HepG2 (cell line): Measurements from ENCODE around the gene TM6SF1. TPM values are rescaled to one million over a fixed set of nuclear protein-coding genes. Genes with fewer than 3 reads are reported as not detected.

Experiments
- ATF5 ChIP-seq: sonication (generic); formaldehyde crosslinking; IDR thresholded peaks from 2 replicates; pipeline ENCODE4 v1.4.0; 2020; ENCODE audit warnings: mild to moderate bottlenecking, low read depth, missing genetic modification reagents
- EEA1 ChIP-seq: sonication (generic); formaldehyde crosslinking; IDR thresholded peaks from 2 replicates; pipeline ENCODE4 v1.5.1; 2020; ENCODE audit warnings: mild to moderate bottlenecking, missing genetic modification reagents, borderline replicate concordance
- EED ChIP-seq: sonication (generic); formaldehyde crosslinking; IDR thresholded peaks from 2 replicates; pipeline ENCODE4 v1.5.0; 2020; ENCODE audit warnings: mild to moderate bottlenecking, missing genetic modification reagents
- HDAC1 ChIP-seq: sonication (generic); formaldehyde crosslinking; IDR thresholded peaks from 2 replicates; pipeline ENCODE4 v1.5.1; 2020; ENCODE audit warnings: mild to moderate bottlenecking, missing genetic modification reagents
- HDAC2 ChIP-seq: sonication (generic); formaldehyde crosslinking; IDR thresholded peaks from 2 replicates; pipeline ENCODE4 v1.4.0; 2020; ENCODE audit warnings: missing genetic modification reagents
- HMG20B ChIP-seq: conservative IDR thresholded peaks from 2 replicates; pipeline ENCODE4 v1.6.1; 2016; ENCODE audit warnings: missing genetic modification reagents, missing compliant biosample characterization
- PHF21A ChIP-seq: sonication (generic); formaldehyde crosslinking; IDR thresholded peaks from 2 replicates; pipeline ENCODE4 v1.5.0; 2020; ENCODE audit warnings: mild to moderate bottlenecking, missing genetic modification reagents
- POGZ ChIP-seq: sonication (generic); formaldehyde crosslinking; IDR thresholded peaks from 2 replicates; pipeline ENCODE4 v1.4.0; 2020; ENCODE audit warnings: mild to moderate bottlenecking, missing genetic modification reagents
- RBAK ChIP-seq: sonication (generic); formaldehyde crosslinking; IDR thresholded peaks from 2 replicates; pipeline ENCODE4 v1.5.1; 2020; ENCODE audit warnings: mild to moderate bottlenecking, missing genetic modification reagents
- RFX3 ChIP-seq: IDR thresholded peaks from 2 replicates; pipeline ENCODE4 v1.6.1; 2016; ENCODE audit warnings: missing biosample characterization, missing genetic modification reagents
- SALL2 ChIP-seq: sonication (generic); formaldehyde crosslinking; IDR thresholded peaks from 2 replicates; pipeline ENCODE4 v1.8.1; 2023; ENCODE audit warnings: mild to moderate bottlenecking, missing genetic modification reagents, inconsistent platforms
- WIZ ChIP-seq: sonication (generic); formaldehyde crosslinking; IDR thresholded peaks from 2 replicates; pipeline ENCODE4 v1.5.1; 2020; ENCODE audit warnings: mild to moderate bottlenecking, missing genetic modification reagents
- ZBTB1 ChIP-seq: sonication (generic); formaldehyde crosslinking; IDR thresholded peaks from 2 replicates; pipeline ENCODE4 v1.4.0; 2020; ENCODE audit warnings: missing genetic modification reagents, borderline replicate concordance
- ZNF292 ChIP-seq: sonication (generic); formaldehyde crosslinking; IDR thresholded peaks from 2 replicates; pipeline ENCODE4 v1.8.1; 2022; ENCODE audit warnings: mild to moderate bottlenecking, low read depth, missing genetic modification reagents, borderline replicate concordance
- ZNF512 ChIP-seq: sonication (generic); formaldehyde crosslinking; IDR thresholded peaks from 2 replicates; pipeline ENCODE4 v1.4.0; 2020; ENCODE audit warnings: mild to moderate bottlenecking, missing genetic modification reagents
- ZNF572 ChIP-seq: sonication (generic); formaldehyde crosslinking; IDR thresholded peaks from 2 replicates; pipeline ENCODE4 v1.5.1; 2020; ENCODE audit warnings: mild to moderate bottlenecking, missing genetic modification reagents
- polyA plus RNA-seq, 8 experiments: library from polyadenylated mRNA; depleted of rRNA in 3 of 8; stranded (reverse) in 7 of 8; unstranded in 1 of 8; fragments of >200 nt; fragmentation: Illumina TruSeq in 4 of 8; extraction: Trizol in 4 of 8; gene quantifications; 2 replicates each; pipeline versions ENCODE4 v1.2.1 to v1.2.3, GENCODE V29; 2011 to 2016; ENCODE audit warnings: low read depth in 4 of 8, missing spikeins in 1 of 8, mixed read lengths in 1 of 8; ENCODE audit not compliant: insufficient read depth in 1 of 8
- total RNA-seq, 5 experiments: library from RNA; depleted of rRNA; stranded (reverse); fragments of >200 nt; fragmentation: Illumina TruSeq; extraction: Trizol; gene quantifications; 2 replicates each; pipeline ENCODE4 v1.2.3, GENCODE V29; 2016; ENCODE audit warnings: low read depth in 1 of 5
- TF ChIP-seq, protein P1 (sequence below): sonication (generic); formaldehyde crosslinking; IDR thresholded peaks from 2 replicates; pipeline ENCODE4; 2020; ENCODE audit warnings: missing genetic modification reagents, mild to moderate bottlenecking, borderline replicate concordance
- TF ChIP-seq, protein P2 (sequence below): IDR thresholded peaks from 2 replicates; pipeline ENCODE4 v1.6.1; 2012; ENCODE audit warnings: low read length, improper control_type of control experiment
- TF ChIP-seq, protein P3 (sequence below): IDR thresholded peaks from 2 replicates; pipeline ENCODE4 v1.6.1; 2016; ENCODE audit warnings: mild to moderate bottlenecking

The TM6SF1 gene
- total and polyA plus RNA-seq, 2 of the 13 experiments (the other 11 are each of a cell fraction or from before 2014, with no cell fraction given): not detected

GRCh38 chr15:83066734-83067637 is 40.5 kb upstream of the TM6SF1 start, which contains the start of gene BTBD1 (continued):
- TF ChIP-seq, protein P1, sequence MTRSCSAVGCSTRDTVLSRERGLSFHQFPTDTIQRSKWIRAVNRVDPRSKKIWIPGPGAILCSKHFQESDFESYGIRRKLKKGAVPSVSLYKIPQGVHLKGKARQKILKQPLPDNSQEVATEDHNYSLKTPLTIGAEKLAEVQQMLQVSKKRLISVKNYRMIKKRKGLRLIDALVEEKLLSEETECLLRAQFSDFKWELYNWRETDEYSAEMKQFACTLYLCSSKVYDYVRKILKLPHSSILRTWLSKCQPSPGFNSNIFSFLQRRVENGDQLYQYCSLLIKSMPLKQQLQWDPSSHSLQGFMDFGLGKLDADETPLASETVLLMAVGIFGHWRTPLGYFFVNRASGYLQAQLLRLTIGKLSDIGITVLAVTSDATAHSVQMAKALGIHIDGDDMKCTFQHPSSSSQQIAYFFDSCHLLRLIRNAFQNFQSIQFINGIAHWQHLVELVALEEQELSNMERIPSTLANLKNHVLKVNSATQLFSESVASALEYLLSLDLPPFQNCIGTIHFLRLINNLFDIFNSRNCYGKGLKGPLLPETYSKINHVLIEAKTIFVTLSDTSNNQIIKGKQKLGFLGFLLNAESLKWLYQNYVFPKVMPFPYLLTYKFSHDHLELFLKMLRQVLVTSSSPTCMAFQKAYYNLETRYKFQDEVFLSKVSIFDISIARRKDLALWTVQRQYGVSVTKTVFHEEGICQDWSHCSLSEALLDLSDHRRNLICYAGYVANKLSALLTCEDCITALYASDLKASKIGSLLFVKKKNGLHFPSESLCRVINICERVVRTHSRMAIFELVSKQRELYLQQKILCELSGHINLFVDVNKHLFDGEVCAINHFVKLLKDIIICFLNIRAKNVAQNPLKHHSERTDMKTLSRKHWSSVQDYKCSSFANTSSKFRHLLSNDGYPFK (CRISPR knock-in tag): no peak
- no peak for TF ChIP-seq EED (CRISPR knock-in tag)
- no peak for TF ChIP-seq ZBTB1 (CRISPR knock-in tag)
- peak; percentile 68; the same call in 1 of the 2 replicates for TF ChIP-seq HDAC1 (CRISPR knock-in tag)
- TF ChIP-seq HDAC2 (CRISPR knock-in tag): no peak
- no peak for TF ChIP-seq WIZ (CRISPR knock-in tag)
- TF ChIP-seq, protein P2, sequence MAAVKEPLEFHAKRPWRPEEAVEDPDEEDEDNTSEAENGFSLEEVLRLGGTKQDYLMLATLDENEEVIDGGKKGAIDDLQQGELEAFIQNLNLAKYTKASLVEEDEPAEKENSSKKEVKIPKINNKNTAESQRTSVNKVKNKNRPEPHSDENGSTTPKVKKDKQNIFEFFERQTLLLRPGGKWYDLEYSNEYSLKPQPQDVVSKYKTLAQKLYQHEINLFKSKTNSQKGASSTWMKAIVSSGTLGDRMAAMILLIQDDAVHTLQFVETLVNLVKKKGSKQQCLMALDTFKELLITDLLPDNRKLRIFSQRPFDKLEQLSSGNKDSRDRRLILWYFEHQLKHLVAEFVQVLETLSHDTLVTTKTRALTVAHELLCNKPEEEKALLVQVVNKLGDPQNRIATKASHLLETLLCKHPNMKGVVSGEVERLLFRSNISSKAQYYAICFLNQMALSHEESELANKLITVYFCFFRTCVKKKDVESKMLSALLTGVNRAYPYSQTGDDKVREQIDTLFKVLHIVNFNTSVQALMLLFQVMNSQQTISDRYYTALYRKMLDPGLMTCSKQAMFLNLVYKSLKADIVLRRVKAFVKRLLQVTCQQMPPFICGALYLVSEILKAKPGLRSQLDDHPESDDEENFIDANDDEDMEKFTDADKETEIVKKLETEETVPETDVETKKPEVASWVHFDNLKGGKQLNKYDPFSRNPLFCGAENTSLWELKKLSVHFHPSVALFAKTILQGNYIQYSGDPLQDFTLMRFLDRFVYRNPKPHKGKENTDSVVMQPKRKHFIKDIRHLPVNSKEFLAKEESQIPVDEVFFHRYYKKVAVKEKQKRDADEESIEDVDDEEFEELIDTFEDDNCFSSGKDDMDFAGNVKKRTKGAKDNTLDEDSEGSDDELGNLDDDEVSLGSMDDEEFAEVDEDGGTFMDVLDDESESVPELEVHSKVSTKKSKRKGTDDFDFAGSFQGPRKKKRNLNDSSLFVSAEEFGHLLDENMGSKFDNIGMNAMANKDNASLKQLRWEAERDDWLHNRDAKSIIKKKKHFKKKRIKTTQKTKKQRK: no peak
- peak; percentile 56; the same call in 1 of the 2 replicates for TF ChIP-seq PHF21A (CRISPR knock-in tag)
- no peak for TF ChIP-seq EEA1 (CRISPR knock-in tag)
- no peak for TF ChIP-seq HMG20B (CRISPR knock-in tag)
- TF ChIP-seq RFX3 (CRISPR knock-in tag): no peak
- TF ChIP-seq, protein P3, sequence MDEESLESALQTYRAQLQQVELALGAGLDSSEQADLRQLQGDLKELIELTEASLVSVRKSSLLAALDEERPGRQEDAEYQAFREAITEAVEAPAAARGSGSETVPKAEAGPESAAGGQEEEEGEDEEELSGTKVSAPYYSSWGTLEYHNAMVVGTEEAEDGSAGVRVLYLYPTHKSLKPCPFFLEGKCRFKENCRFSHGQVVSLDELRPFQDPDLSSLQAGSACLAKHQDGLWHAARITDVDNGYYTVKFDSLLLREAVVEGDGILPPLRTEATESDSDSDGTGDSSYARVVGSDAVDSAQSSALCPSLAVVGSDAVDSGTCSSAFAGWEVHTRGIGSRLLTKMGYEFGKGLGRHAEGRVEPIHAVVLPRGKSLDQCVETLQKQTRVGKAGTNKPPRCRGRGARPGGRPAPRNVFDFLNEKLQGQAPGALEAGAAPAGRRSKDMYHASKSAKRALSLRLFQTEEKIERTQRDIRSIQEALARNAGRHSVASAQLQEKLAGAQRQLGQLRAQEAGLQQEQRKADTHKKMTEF (CRISPR knock-in tag): peak; percentile 78; the same call in 1 of the 2 replicates
- TF ChIP-seq ZNF292: no peak
- TF ChIP-seq RBAK: no peak
- no peak for TF ChIP-seq ZNF512
- TF ChIP-seq ATF5 (CRISPR knock-in tag): peak; percentile 72; the same call in 1 of the 2 replicates
- peak; percentile 57; the same call in 1 of the 2 replicates for TF ChIP-seq POGZ (CRISPR knock-in tag)
- no peak for TF ChIP-seq ZNF572 (CRISPR knock-in tag)
- TF ChIP-seq SALL2 (CRISPR knock-in tag): no peak
